Measurements from ENCODE around the gene PRDM15. TPM values are rescaled to one million over a fixed set of nuclear protein-coding genes. Genes with fewer than 3 reads are reported as not detected.

The PRDM15 gene
- total RNA-seq, 2 experiments from 2014 or later = 19.7 to 30.2 TPM

GRCh38 chr21:41873426-41873825 lies 5.7 kb downstream of the PRDM15 start:
- H3K4me3 ChIP-seq (ENCODE audit: low read depth, low read length, poor library complexity, severe bottlenecking) = no peak overlapping the region
- H3K9me3 ChIP-seq (ENCODE audit: low read length) = no peaks in the 10 kb centered on the region
- intact Hi-C loops (cut with micrococcal nuclease; ENCODE audit: unreplicated experiment) = no loop called here
- BruUV-seq (replicated peaks) = no TSS peak
- DNase-seq (ENCODE audit: low spot score) = no peak
- TF ChIP-seq CTCF (conservative IDR thresholded peaks at IDR 0.05; ENCODE audit: low read length) (no peak), EZH2phosphoT487 (IDR thresholded peaks at IDR 0.05; ENCODE audit: borderline replicate concordance, low read depth, low read length) (no peak)
- H2AFZ ChIP-seq (ENCODE audit: low read length) = no peak overlapping the region; the same call in 1 of the 2 replicates
- H3K4me2 ChIP-seq (ENCODE audit: low read length) = peak overlapping the region; percentile 79
- H3K79me2 ChIP-seq (ENCODE audit: insufficient read depth, low read depth, low read length) = peaks cover 26% of the 10 kb centered on the region; the same call in 1 of the 2 replicates
- ChIA-PET POLR2A (interaction anchor here (1.0 to 1.5 kb wide), 3 partner anchors 10 to 56 kb away, joined by 3 to 4 read pairs (median 4); no protein-coding TSS in a partner anchor), CTCF (ENCODE audit: unreplicated experiment) (no interaction called here)
- no peaks in the 10 kb centered on the region for H4K20me1 ChIP-seq (ENCODE audit: insufficient read depth, low read length)
- H3K9me2 ChIP-seq (ENCODE audit: insufficient read depth, low read length) = no peaks in the 10 kb centered on the region
- H3K4me1 ChIP-seq (ENCODE audit: insufficient read depth, low read length, poor library complexity, severe bottlenecking) = peaks cover 96% of the 10 kb centered on the region
- H3K36me3 ChIP-seq (ENCODE audit: insufficient read depth, low read length) = no peaks in the 10 kb centered on the region
- H3K27ac ChIP-seq (ENCODE audit: low read depth, low read length, poor library complexity, severe bottlenecking) = peak overlapping the region; percentile 96

GRCh38 chr21:41873005-41873404 lies 6.1 kb downstream of the PRDM15 start:
- CTCF ChIA-PET (ENCODE audit: unreplicated experiment) = no interaction called here
- Histone ChIP-seq H3K9me3 (ENCODE audit: low read length) (no peaks in the 10 kb centered on the region), H3K4me3 (ENCODE audit: low read depth, low read length, poor library complexity, severe bottlenecking) (no peak overlapping the region), H3K79me2 (ENCODE audit: insufficient read depth, low read depth, low read length) (peaks cover 25% of the 10 kb centered on the region; the same call in 1 of the 2 replicates), H2AFZ (ENCODE audit: low read length) (no peak overlapping the region), H4K20me1 (ENCODE audit: insufficient read depth, low read length) (no peaks in the 10 kb centered on the region), H3K36me3 (ENCODE audit: insufficient read depth, low read length) (no peaks in the 10 kb centered on the region), H3K9me2 (ENCODE audit: insufficient read depth, low read length) (no peaks in the 10 kb centered on the region), H3K4me1 (ENCODE audit: insufficient read depth, low read length, poor library complexity, severe bottlenecking) (peaks cover 98% of the 10 kb centered on the region), H3K4me2 (ENCODE audit: low read length) (peak overlapping the region; percentile 79; the same call in 1 of the 2 replicates), H3K27ac (ENCODE audit: low read depth, low read length, poor library complexity, severe bottlenecking) (peak overlapping the region; percentile 96)
- TF ChIP-seq EZH2phosphoT487 (IDR thresholded peaks at IDR 0.05; ENCODE audit: borderline replicate concordance, low read depth, low read length) = no peak
- no peak for TF ChIP-seq CTCF (conservative IDR thresholded peaks at IDR 0.05; ENCODE audit: low read length)
- DNase-seq (ENCODE audit: low spot score) = no peak
- no TSS peak for BruUV-seq (replicated peaks)
- POLR2A ChIA-PET = interaction anchor here (1.5 kb wide), 2 partner anchors 36 to 56 kb away, joined by 3 to 4 read pairs; no protein-coding TSS in a partner anchor
- intact Hi-C loops (cut with micrococcal nuclease; ENCODE audit: unreplicated experiment) = no loop called here

GRCh38 chr21:41871293-41872030 lies 7.7 kb downstream of the PRDM15 start:
- ChIA-PET CTCF (ENCODE audit: unreplicated experiment) (no interaction called here), POLR2A (interaction anchor here (0.7 to 1.5 kb wide), 4 partner anchors 8 to 38 kb away, joined by 3 to 4 read pairs (median 4); no protein-coding TSS in a partner anchor)
- Histone ChIP-seq H2AFZ (ENCODE audit: low read length) (peak overlapping the region; percentile 49; the same call in 1 of the 2 replicates), H3K79me2 (ENCODE audit: insufficient read depth, low read depth, low read length) (peaks cover 13% of the 10 kb centered on the region; the same call in 1 of the 2 replicates), H4K20me1 (ENCODE audit: insufficient read depth, low read length) (no peaks in the 10 kb centered on the region), H3K4me1 (ENCODE audit: insufficient read depth, low read length, poor library complexity, severe bottlenecking) (peaks cover 98% of the 10 kb centered on the region), H3K9me3 (ENCODE audit: low read length) (no peaks in the 10 kb centered on the region), H3K4me3 (ENCODE audit: low read depth, low read length, poor library complexity, severe bottlenecking) (no peak overlapping the region), H3K27ac (ENCODE audit: low read depth, low read length, poor library complexity, severe bottlenecking) (peak overlapping the region; percentile 96), H3K4me2 (ENCODE audit: low read length) (peak overlapping the region; percentile 79), H3K9me2 (ENCODE audit: insufficient read depth, low read length) (no peaks in the 10 kb centered on the region), H3K36me3 (ENCODE audit: insufficient read depth, low read length) (no peaks in the 10 kb centered on the region)
- TF ChIP-seq EZH2phosphoT487 (IDR thresholded peaks at IDR 0.05; ENCODE audit: borderline replicate concordance, low read depth, low read length) (no peak), CTCF (conservative IDR thresholded peaks at IDR 0.05; ENCODE audit: low read length) (no peak)
- peak; percentile 56 for DNase-seq (ENCODE audit: low spot score)
- intact Hi-C loops (cut with micrococcal nuclease; ENCODE audit: unreplicated experiment) = no loop called here
- BruUV-seq (replicated peaks) = no TSS peak
